GM19025 (cell line): ENCODE data around the gene SLC19A1.

Experiments used
- ATAC-seq: cut with Tn5 transposase; IDR thresholded peaks from one replicate; pipeline ENCODE4 v1.9.1; 2021; ENCODE audit warnings: mild to moderate bottlenecking, low read depth, moderate library complexity; ENCODE audit not compliant: unreplicated experiment

The SLC19A1 gene

DNA sequence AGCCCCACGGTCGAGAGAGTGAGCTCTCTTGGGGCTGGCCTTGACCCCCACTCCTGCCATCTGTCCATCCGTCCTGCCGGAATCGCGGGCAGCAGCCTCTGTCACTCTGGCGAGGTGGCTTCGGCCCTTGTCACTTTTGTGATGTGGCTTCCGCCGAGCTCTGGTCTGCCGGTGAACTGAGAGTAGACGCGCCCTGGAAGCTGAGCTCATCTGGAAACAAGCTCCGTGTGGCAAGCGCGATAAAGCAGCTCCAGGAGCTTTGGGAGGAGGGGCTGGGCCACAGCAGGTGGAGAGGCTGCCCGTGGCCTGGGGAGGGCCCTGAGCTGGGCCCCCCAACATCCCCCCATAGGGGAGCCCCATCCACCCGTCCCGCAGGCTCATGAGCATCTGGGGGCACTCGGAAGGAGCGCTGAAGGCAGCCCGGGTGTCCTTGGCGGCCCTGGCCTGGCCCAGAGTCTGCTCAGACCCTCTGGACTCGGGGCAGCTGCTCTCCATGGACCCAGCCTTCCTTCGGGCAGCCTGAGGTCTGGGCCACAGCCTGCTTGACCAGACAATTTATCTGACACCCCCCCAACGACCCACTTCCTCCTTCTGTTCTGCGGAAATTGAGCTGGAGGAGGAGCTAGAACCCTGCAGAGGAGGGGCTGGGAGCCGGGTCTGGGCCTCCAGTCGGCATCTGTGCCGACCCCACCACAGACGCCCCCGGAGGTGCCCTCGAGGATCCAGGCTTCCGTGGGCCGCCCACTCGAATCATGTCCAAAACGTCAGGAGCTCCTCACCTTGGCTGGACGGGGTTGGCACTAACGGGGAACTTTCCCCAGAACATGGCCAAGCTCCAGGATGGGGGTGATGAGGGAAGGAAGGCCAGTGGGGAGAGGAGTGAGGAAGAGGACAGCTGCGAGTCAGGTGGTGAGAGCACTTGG is 59.1 kb downstream of the SLC19A1 start:
- ATAC-seq: no peak

DNA sequence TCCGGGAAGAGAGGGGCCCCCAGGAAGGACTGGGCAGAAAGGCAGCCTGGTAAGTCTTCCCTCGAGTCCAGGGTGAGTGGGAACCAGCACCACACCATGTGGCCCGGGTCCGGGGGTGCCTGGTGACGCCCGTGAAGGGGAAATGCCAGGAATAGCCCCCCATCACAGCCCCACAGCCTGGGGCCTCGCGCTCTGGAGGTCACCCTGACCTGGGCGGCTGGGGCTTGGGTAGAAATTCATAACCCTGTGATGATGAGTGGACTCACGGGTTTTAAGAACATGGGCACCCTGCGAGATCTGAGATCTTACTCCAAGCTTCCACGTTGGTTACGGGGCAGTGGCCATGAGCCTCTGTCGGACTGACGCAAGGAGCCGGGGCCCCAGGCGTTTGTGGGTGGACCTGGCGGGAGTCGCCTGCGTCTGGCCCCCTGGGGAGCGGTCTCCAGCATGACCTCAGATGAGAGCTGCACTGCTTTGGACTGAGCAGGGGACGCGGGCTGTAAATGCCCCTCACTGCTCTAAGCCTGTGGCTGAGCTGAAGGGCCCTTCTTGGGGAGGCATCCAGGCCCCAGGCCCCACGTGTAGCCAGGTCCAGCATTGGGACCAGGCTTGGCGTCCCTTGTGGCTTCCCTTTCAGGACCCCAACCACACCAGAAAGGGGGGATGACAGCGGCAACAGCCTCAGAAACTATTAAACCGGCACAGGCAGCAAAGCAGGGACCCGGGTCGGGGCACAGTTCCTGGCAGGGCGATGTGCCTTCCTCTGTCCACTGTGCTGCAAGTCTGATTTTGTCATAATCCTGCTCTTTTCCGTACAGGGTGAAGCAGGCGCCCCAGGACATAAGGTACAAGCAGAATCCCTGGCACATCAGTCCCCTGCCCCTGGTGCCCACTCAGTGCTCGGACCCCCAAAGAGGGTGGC is 60.0 kb downstream of the SLC19A1 start:
- ATAC-seq: no peak

DNA sequence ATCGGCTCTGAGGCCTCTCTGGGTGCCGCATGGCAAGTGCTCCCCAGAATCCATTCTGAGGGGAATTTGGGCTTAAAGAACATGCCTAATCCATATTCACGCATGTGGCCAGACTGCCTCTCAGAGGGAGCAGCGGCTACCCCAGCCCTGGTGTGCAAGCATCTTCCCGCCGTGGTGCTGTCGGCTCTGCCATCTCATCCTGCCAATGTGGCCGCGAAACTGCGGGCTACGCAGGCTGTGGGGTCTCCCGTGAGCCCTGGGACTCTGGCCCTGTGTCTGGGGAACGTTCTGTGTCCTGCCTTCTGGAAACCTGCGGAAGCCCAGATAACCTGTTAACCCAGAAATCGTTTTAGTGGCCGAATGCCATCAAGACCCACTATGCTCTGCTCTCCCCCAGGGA is 60.7 kb downstream of the SLC19A1 start:
- no peak for ATAC-seq

DNA sequence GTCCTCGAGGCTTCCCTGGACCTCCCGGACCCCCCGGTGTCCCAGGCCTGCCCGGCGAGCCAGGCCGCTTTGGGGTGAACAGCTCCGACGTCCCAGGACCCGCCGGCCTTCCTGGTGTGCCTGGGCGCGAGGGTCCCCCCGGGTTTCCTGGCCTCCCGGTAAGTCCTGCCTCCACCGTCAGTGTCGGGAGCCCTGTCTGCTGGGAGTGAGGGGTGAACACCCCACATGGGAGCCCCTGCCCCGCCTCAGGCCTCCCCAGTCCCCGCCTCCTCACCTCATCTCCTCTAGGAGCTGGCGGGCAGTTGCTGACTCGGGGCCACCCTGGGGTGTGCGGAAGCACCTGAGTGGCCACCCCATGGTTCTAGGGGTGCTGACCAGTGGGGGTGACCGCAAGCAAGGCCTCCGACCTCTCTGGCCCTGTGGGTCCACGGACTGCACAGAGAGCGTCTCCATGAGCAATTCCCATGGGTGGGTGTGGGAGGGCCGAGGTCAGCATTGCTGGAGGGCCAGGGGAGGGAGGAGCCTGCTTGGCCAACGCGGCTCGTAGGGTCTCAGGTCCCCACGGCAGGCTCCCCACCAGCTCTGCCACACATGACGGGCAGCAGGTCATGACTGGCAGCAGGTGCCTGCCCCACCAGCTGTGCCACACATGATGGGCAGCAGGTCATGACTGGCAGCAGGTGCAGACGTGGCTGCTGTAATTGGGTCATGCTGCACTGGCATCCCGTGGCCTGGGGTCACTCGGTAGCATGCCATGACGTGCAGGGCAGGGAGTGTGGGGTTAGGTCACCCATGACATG is 61.3 kb downstream of the SLC19A1 start:
- no peak for ATAC-seq

DNA sequence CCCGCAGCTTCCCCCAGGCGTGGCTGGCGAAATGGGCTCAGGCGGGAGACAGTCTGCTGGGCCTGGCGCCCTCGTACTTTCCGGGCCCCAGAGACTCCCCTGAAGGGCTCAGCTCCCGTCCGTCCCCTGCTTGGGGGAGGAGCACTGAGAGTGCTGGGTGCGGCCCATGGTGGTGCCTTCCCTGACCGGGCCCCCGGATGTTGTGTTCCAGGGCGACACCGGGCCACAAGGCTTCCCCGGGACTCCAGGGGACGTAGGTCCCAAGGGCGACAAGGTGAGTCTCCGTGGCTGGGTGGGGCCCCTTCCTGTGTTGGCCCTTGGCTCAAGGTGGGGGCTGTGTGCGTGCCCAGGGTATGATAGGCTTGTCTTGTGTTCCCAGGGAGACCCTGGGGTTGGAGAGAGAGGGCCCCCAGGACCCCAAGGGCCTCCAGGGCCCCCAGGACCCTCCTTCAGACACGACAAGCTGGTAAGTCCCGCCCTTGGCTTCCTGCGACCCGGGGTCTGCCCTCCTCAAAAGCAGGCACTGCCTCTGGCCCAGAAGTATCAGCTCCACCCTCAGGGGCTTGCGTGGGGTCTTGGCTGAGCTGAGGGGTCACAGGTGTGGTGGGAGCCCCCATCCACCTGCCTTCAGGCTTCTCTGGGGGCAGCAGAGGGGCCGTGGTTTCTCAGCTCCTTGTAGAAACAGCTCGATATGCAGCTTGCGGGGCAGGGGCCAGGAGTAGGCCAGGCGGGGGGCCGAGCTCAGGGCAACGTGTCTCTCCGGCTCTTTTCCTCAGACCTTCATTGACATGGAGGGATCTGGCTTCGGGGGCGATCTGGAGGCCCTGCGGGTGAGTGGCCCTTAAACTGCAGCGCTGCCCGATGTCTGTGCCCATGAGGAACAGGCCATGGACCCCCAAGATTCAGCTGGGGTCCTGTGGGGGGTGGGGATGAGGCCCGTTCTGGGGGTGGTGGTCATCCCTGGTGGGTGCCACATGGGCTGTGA is 62.3 kb downstream of the SLC19A1 start:
- no peak for ATAC-seq

DNA sequence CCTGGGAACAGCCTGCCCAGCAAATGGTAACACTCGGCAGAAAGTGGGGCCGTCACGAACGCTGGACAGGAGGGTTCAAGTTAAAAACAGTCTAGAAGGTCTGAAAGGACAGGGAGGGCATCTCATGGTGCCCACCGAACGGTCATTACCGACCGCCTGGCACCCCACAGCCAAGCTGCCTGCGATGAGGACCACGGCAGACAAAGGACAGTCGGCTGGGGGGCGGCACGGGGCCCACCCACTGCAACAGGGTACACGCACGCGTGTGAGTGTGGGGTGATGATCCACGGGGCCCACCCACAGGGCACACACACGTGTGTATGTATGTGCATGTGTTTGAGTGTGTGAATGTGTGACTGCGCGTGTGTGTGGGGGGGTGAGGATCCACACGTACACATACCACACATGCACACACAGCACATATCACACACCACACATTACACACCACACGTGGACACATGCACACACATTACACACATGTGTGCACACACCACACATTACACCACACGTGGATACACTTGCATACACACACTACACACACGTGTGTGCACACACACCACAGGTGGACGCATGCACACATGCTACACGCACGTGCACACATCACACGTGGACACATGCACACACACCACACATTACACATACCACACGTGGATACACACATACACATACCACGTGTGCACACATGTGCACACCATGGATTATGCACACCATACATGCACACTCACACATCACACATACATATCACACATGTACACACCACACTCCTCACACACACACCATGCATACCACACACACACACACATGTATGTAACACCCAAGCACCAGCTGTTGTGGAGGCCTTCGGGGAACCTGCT is 63.2 kb downstream of the SLC19A1 start:
- ATAC-seq: no peak

DNA sequence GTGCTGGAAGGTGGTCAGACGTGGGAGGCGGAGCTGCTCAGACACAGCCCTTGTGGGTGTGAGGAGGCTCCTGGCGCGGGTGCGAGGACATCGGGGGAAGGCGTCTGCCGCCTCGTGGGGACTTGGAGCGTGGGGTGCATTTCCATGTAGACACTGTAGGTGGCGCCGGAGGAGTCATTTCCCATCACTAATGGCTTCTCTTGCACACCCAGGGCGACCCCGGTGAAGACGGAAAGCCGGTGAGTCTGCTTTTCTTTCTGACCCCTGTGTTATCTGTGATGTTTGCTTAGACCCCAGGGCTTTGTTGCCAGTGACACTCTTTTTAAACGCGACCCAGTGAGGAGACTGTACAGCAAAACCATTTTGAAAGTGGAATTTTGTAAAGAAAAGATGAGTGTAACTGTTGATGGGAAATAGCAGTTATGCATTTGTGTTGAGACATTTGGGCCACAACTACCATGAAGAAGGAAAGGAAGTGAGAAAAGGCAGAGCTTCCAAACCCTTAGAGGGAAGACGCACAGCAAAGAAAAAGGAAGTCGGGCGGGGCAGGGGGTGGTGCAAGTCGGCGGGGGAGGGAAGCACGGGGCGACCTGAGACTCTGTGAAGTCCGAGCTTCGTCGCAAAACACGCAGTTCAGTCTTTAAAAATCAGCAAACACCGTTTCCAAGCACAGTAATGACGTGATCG is 64.0 kb downstream of the SLC19A1 start:
- ATAC-seq: no peak

DNA sequence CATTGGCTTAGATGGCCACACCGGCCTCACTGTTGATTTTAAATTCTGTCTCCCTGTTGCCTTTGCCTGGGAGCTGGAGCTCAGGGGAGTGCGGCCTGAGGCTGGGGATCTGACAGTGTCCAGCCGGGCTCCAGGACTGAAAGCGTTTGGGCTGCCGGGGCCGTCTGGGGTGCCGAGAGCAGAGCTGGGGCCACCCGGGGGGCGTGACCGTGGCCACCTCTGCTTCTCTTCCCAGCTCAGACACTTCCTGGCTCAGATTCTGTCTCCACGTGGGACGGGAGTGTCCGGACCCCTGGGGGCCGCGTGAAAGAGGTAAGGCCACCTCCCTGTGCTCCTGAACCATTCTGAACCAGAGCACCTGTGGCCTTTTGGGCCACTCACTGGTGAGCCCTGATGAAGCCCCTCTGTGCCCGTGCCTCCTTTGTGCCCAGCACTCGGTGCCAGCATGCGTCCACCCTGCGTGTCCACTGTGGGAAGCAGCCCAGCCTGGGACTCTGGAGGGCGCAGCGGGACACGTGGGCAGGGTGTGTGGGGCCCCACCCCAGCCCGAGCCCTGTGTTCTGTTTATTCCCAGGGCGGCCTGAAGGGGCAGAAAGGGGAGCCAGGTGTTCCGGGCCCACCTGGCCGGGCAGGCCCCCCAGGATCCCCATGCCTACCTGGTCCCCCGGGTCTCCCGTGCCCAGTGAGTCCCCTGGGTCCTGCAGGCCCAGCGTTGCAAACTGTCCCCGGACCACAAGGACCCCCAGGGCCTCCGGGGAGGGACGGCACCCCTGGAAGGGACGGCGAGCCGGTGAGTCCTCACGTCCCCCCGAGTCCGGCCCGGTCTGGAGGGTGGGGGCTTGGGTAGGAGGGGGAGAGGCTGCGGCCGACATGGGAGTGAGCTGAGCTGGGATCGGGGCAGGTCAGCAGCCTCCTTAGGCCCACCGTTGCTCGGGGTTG is 64.8 kb downstream of the SLC19A1 start:
- ATAC-seq: no peak

DNA sequence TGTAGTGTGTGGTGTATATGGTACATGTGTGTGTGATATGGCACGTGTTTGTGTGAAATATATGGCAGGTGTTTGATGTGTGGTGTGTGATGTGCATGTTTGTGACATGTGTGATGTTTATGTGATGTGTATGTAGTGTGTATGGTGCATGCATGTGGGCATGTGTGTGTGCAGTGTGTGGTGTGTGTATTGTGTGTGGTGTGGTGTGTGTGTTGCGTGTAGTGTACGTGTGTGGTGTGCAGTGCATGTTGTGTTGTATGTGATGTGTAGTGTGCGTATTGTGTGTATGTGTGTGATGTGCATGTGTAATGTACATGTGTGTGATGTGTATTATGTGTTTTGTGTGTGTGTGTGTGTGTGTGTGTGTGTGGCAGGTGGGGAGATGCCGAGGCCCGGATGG is 65.7 kb downstream of the SLC19A1 start:
- ATAC-seq: no peak

DNA sequence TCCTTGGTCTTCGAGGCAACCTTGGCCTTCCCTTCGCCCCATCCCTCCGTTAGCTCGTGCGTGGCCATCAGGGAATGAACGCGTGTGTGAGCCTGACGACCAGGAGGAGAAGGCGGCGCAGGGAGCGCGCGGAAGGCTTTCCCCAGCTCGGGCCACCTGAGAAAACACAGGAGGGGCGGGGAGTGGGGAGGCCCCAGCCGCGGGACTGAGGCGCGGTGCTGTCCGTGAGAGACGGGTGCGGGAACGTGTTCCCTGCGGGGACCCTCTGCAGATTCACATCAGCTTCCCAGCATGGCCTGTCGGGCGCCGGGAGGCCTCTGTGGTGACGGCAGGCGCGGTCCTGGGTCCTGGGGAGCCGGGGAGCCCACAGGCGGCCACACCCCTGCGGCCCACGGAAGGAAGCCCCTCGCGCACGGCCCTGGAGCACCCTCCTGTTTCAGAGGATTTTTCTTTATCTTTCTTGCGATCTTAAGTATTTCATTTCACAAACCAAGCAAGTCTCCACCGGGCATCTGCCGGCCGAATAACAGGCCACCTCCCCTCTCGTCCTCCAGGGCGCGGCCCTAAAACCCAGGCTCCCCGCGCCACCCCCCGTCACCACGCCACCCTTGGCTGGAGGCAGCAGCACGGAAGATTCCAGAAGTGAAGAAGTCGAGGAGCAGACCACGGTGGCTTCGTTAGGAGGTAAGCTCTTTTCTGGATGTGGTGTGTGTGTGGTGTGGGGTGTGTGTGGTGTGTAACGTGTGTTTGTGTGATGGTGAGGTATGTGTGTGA is 66.3 kb downstream of the SLC19A1 start:
- ATAC-seq: no peak

DNA sequence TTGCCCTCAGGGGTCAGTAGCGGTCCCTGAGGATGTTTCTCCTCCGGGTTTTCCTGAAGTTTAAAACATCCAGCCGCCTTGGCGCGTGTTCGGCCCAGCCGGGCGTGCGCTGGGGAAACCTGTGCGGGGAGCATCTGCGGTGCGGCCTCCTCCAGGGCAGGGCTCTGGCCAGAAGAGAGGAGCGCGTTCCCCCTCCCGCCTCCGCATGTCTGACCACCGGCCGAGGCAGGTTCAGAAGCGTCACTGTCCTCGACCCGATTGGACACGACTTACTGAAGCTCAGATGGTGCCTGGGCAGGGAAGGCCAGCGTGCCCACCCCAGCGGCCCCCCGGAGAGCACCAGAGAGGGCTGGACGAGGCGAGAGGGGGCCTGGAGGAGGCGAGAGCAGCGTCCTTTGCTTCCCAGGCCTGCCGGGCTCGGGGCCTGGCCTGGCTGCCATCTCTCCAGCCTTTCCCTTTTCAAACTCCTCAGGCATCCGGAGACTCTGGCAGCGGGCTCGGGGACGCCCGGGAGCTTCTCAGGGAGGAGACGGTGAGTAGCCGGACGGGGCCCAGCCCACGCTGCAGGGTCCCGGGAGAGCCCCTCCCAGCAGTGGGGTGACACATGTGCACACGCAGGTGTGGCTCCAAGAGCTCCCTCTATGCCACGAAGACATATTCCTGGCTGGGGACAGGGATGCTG is 67.1 kb downstream of the SLC19A1 start:
- no peak for ATAC-seq

DNA sequence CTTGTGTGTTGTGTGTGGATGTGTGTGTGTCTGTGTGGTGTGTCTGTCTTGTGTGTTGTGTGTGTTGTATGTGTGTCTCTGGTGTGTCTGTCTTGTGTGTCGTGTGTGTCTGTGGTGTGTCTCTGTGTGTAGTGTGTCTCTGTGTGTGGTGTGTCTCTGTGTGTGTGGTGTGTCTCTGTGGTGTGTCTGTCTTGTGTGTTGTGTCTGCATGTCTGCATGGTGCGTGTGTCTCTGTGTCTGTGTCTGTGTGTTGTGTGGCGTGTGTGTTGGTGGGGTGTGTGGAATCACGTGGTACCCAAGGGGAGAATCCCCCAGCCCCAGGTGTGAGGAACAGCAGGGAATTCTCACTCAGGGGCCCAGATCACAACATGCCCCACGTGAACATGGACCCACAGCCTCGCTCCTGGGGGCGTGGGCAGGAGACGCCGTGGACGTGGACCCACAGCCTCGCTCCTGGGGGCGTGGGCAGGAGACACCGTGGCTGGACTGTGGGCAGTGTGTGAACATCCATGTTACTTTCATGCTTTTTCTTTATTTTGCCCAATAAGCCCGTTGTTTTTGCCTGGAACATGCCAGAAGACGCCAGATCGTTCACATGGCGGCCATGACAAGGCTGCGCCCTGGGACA is 67.8 kb downstream of the SLC19A1 start:
- no peak for ATAC-seq

DNA sequence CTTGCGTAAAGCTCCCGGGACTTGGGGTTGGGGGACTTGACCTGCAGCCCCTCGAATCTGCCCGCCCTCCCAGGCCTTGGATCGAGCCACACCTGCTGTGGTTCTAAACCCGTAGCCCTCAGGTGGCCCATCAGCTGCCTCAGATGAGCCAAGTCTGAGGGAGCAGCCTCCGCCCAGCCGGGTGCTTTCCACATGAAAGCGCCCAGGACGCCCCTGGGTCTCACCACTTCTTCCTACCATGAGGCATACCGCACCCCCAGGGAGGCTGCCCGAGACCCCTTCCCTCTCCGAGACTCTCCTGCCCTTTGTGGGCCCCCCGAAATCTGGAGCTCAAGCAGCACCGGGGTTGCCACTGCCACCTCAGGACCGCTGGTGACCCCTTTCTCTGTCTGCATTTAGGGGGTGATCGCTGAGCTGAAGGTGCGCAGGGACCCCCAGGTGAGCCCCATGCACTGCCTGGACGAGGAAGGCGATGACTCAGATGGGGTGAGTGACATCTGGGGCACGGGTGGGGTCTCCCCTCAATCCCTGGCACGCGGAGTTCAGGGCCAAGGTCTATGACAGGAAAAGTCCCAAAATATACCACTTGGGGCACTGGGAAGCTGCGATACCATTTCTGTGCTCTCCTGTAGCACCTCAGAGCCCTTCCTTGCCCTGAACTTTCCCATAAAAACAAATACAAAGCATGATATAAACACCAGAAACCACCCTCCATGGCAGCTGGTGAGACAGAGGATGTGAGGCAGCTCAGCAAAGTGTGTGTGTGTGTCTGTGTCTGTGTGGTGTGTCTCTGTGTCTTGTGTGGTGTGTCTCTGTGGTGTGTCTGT is 68.5 kb downstream of the SLC19A1 start:
- ATAC-seq: no peak
